Endothelial cell of umbilical vein (primary cell): ENCODE measurements around the gene SPRED1. TPM values are rescaled to one million over a fixed set of nuclear protein-coding genes. Genes with fewer than 3 reads are reported as not detected.
"Not testable (repeated sequence)": the region's sequence is repeated elsewhere in the genome, so short reads cannot be mapped to it uniquely, and the experiment has no call there.

Experiments
- BruUV-seq: library from RNA; stranded (reverse); fragments of 400-500 nt; replicated peaks from 2 replicates; lab custom pipeline; 2021; lab: Mats Ljungman, UMichigan
- CTCF ChIA-PET: fragments of 300-600, 350-600 bp; sonication (Branson Sonifier 250); formaldehyde crosslinking; loops from one replicate; lab custom pipeline; 2021; ENCODE audit warnings: antibody characterized with exemption, inconsistent platforms; lab: Charles Lee
- POLR2A ChIA-PET: fragments of 300-600, 350-600 bp; sonication (Branson Sonifier 250); formaldehyde crosslinking; loops from one replicate; lab custom pipeline; 2021; ENCODE audit warnings: antibody characterized with exemption, inconsistent platforms; lab: Charles Lee
- DNase-seq: peaks from one replicate; pipeline ENCODE4 v3.0.0-alpha.2; 2011; ENCODE audit warnings: low read depth, low spot score
- FAIRE-seq: peaks from 2 replicates; lab custom pipeline; 2011; peaks lifted over from hg19 to GRCh38; lab: Jason Lieb, UNC
- H2AFZ ChIP-seq: 2 replicates; pipeline ENCODE4 v1.6.0; 2012; ENCODE audit warnings: low read depth, low read length, control low read depth, inconsistent platforms
- H3K27ac ChIP-seq: 2 replicates; pipeline ENCODE4 v1.5.1; 2011; ENCODE audit warnings: low read depth, mild to moderate bottlenecking, control low read depth, low read length, moderate library complexity; ENCODE audit not compliant: insufficient read depth
- H3K27me3 ChIP-seq, 2 experiments: 2 replicates each; pipeline versions ENCODE4 v1.6.0 to v1.6.1; 2011; ENCODE audit warnings: low read length in 2 of 2, mixed read lengths in 1 of 2; ENCODE audit not compliant: control insufficient read depth in 2 of 2, insufficient read depth in 2 of 2
- H3K36me3 ChIP-seq, 2 experiments: 2 replicates in 1 of 2; 3 replicates in 1 of 2; pipeline ENCODE4 v1.5.1; 2011; ENCODE audit warnings: low read length in 2 of 2, mild to moderate bottlenecking in 1 of 2, moderate library complexity in 1 of 2; ENCODE audit not compliant: control insufficient read depth in 2 of 2, insufficient read depth in 2 of 2; ENCODE audit errors: extremely low read depth in 1 of 2
- H3K4me1 ChIP-seq: 3 replicates; pipeline ENCODE4 v1.5.1; 2011; ENCODE audit warnings: mild to moderate bottlenecking, low read length; ENCODE audit not compliant: control insufficient read depth, insufficient read depth; ENCODE audit errors: extremely low read depth
- H3K4me2 ChIP-seq: 2 replicates; pipeline ENCODE4 v1.6.1; 2011; ENCODE audit warnings: low read length, control low read depth, mixed read lengths; ENCODE audit not compliant: insufficient read depth
- H3K4me3 ChIP-seq, 3 experiments: fragments of 200-600 bp in 1 of 3; sonication (generic), shearing (Covaris generic) in 1 of 3; replicated peaks in 1 of 3; 2 replicates each; pipeline ENCODE4 v1.5.1; 2011 to 2016; ENCODE audit warnings: control low read depth in 3 of 3, low read length in 3 of 3, mild to moderate bottlenecking in 2 of 3, inconsistent platforms in 1 of 3, low read depth in 1 of 3, moderate library complexity in 1 of 3; ENCODE audit not compliant: insufficient read depth in 1 of 3
- H3K79me2 ChIP-seq: 2 replicates; pipeline ENCODE4 v1.6.0; 2012; ENCODE audit warnings: low read length, inconsistent platforms; ENCODE audit not compliant: control insufficient read depth, insufficient read depth
- H3K9ac ChIP-seq: replicated peaks from 2 replicates; pipeline ENCODE3; 2011; ENCODE audit warnings: low read length, control low read depth; ENCODE audit not compliant: insufficient read depth; ENCODE audit errors: extremely low read depth
- H3K9me1 ChIP-seq: replicated peaks from 3 replicates; pipeline ENCODE4 v1.6.0; 2011; ENCODE audit warnings: mild to moderate bottlenecking, low read length; ENCODE audit not compliant: control insufficient read depth, insufficient read depth; ENCODE audit errors: extremely low read depth
- H3K9me3 ChIP-seq: replicated peaks from 2 replicates; pipeline ENCODE4 v1.5.1; 2012; ENCODE audit warnings: low read length, inconsistent platforms; ENCODE audit not compliant: control insufficient read depth, insufficient read depth
- H4K20me1 ChIP-seq: replicated peaks from 2 replicates; pipeline ENCODE3; 2011; ENCODE audit warnings: mild to moderate bottlenecking, low read length; ENCODE audit not compliant: control insufficient read depth, insufficient read depth; ENCODE audit errors: extremely low read depth
- EZH2 ChIP-seq: IDR thresholded peaks from 2 replicates; pipeline ENCODE4 v1.6.1; 2012; ENCODE audit warnings: borderline replicate concordance, low read depth, mild to moderate bottlenecking, moderate library complexity, low read length, inconsistent platforms; ENCODE audit not compliant: severe bottlenecking
- FOS ChIP-seq: IDR thresholded peaks from 2 replicates; pipeline ENCODE4 v1.6.1; 2011; ENCODE audit warnings: mild to moderate bottlenecking, low read length, moderate library complexity, borderline replicate concordance; ENCODE audit not compliant: insufficient read depth
- POLR2A ChIP-seq: IDR thresholded peaks from 2 replicates; pipeline ENCODE4 v1.6.1; 2012; ENCODE audit warnings: low read depth, mild to moderate bottlenecking, control low read depth, low read length
- POLR2AphosphoS5 ChIP-seq: IDR thresholded peaks from 2 replicates; pipeline ENCODE4 v1.6.1; 2012; ENCODE audit warnings: low read depth, mild to moderate bottlenecking, control low read depth, low read length, moderate library complexity; ENCODE audit not compliant: insufficient read depth
- dilution Hi-C: fragments of 300-500 bp; cut with MboI; formaldehyde crosslinking; loops from one replicate; pipeline ENCODE4 v1.15.0; 2019; ENCODE audit warnings: low sequenced_read_pairs; ENCODE audit not compliant: extremely low pct_ligation_motif_present
- intact Hi-C: fragments of 100-400 bp; cut with micrococcal nuclease; formaldehyde crosslinking; loops from one replicate; pipeline ENCODE4 v1.10.0; 2022
- polyA plus RNA-seq, 4 experiments: library from polyadenylated mRNA; depleted of rRNA in 3 of 4; stranded (reverse) in 3 of 4; unstranded in 1 of 4; fragments of >200 nt; gene quantifications; 2 replicates each; pipeline versions ENCODE4 v1.2.1 to v1.2.3, GENCODE V29; 2011 to 2012; ENCODE audit warnings: missing spikeins in 1 of 4
- total RNA-seq: library from RNA; stranded (reverse); gene quantifications from 2 replicates; pipeline ENCODE4 v1.2.3, GENCODE V29; 2021

Gene SPRED1
- total and polyA plus RNA-seq, 2 donors (not counting 3 experiments of a cell fraction or from before 2014, with no cell fraction given): 1.3 to 10.7 TPM

DNA sequence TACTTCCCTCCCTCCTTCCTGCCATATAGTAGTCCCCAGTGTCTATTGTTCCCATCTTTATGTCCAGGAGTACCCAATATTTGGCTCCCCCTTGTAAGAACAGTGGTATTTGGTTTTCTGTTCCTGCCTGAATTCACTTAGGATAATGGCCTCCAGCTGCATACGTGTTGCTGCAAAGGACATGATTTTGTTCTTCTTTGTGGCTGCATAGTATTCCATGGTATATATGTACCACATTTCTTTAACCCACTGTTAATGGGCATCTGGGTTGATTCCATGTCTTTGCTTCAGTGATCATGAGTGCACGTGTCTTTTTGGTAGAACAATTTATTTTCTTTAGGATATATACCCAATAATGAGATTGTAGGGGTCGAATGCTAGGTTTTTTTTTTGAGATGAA is 19.3 kb downstream of the SPRED1 start:
- no peak overlapping the region for H3K4me2 ChIP-seq

DNA sequence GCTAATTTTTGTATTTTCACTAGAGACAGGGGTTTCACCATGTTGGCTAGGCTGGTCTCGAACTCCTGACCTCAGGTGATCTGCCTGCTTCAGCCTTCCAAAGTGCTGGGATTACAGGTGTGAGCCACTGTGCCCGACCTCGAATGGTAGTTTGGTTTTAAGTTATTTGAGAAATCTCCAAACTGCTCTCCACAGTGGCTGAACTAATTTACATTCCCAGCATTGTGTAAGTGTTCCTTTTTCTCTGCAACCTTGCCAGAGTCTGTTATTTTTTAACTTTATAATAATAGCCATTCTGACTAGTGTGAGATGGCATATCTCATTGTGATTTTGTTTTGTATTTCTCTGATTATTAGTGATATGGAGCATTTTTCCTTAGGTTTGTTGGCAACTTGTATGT is 19.8 kb downstream of the SPRED1 start:
- FAIRE-seq, H3K27ac ChIP-seq, H3K4me1 ChIP-seq, intact Hi-C loops, H3K36me3 ChIP-seq, POLR2A ChIA-PET, H3K4me3 ChIP-seq, dilution Hi-C loops, H4K20me1 ChIP-seq, H3K4me2 ChIP-seq, H3K9ac ChIP-seq, H2AFZ ChIP-seq, H3K27me3 ChIP-seq, DNase-seq, H3K9me3 ChIP-seq, H3K9me1 ChIP-seq, BruUV-seq: not testable (repeated sequence)
- CTCF ChIA-PET: interaction anchor here (1.2 to 1.6 kb wide), 2 partner anchors 9 to 117 kb away, joined by 3 read pairs; no protein-coding TSS in a partner anchor
- peaks cover 96% of the 10 kb centered on the region for H3K79me2 ChIP-seq

More for the DNA sequence above, 19.3 kb downstream of the SPRED1 start:
- Histone ChIP-seq H4K20me1 (peaks cover 5% of the 10 kb centered on the region), H2AFZ (no peak overlapping the region), H3K9ac (no peak overlapping the region), H3K9me3 (no peaks in the 10 kb centered on the region), H3K4me3 (no peak overlapping the region), H3K27ac (no peak overlapping the region), H3K27me3 (no peaks in the 10 kb centered on the region), H3K4me1 (no peaks in the 10 kb centered on the region), H3K79me2 (peaks cover 96% of the 10 kb centered on the region), H3K36me3 (no peaks in the 10 kb centered on the region), H3K9me1 (no peaks in the 10 kb centered on the region)
- dilution Hi-C loops: no loop called here
- CTCF ChIA-PET: interaction anchor here (1.2 kb wide), 1 partner anchor 10 kb away, joined by 3 read pairs; no protein-coding TSS in a partner anchor
- POLR2A ChIA-PET: no interaction called here
- intact Hi-C loops: no loop called here
- TF ChIP-seq EZH2: no peak
- no peak for TF ChIP-seq FOS
- no peak for TF ChIP-seq POLR2A
- no peak for TF ChIP-seq POLR2AphosphoS5
- FAIRE-seq (no peak), DNase-seq (no peak)
- BruUV-seq: no TSS peak
